Measurements from ENCODE around the gene TCOF1.

Gene TCOF1

DNA sequence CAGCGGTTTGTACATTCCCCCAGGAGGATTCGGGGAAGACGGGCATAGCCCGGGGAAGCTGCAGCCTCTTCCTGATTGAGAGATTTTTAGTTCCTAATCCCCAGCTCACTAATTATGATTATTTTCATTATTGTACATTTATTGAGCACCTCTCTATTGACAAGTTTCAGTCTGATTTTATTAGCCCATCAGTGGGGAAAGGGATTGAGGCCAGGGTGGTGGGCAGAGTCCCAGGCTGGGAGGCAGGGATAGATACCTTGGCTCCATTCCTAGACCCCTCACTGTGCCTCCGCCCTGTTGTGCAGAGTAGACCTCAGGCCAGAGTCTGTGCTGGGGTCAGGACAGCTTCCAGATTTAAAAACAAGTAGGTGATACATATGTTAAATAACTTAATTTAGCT lies 27.2 kb downstream of the TCOF1 start:
- DNase-seq (ENCODE audit: low read depth, low spot score), result no peak
- CTCF ChIA-PET, result interaction anchor here (1.8 kb wide), 1 partner anchor 10 kb away, joined by 3 read pairs; no protein-coding TSS in a partner anchor
- TF ChIP-seq, protein P1, sequence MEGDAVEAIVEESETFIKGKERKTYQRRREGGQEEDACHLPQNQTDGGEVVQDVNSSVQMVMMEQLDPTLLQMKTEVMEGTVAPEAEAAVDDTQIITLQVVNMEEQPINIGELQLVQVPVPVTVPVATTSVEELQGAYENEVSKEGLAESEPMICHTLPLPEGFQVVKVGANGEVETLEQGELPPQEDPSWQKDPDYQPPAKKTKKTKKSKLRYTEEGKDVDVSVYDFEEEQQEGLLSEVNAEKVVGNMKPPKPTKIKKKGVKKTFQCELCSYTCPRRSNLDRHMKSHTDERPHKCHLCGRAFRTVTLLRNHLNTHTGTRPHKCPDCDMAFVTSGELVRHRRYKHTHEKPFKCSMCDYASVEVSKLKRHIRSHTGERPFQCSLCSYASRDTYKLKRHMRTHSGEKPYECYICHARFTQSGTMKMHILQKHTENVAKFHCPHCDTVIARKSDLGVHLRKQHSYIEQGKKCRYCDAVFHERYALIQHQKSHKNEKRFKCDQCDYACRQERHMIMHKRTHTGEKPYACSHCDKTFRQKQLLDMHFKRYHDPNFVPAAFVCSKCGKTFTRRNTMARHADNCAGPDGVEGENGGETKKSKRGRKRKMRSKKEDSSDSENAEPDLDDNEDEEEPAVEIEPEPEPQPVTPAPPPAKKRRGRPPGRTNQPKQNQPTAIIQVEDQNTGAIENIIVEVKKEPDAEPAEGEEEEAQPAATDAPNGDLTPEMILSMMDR (IDR thresholded peaks at IDR 0.05; ENCODE audit: insufficient read depth, low read length, missing control alignments), result no peak
- POLR2A ChIA-PET, result no interaction called here
- H3K4me3 ChIP-seq (ENCODE audit: low read depth, low read length), result no peak overlapping the region

DNA sequence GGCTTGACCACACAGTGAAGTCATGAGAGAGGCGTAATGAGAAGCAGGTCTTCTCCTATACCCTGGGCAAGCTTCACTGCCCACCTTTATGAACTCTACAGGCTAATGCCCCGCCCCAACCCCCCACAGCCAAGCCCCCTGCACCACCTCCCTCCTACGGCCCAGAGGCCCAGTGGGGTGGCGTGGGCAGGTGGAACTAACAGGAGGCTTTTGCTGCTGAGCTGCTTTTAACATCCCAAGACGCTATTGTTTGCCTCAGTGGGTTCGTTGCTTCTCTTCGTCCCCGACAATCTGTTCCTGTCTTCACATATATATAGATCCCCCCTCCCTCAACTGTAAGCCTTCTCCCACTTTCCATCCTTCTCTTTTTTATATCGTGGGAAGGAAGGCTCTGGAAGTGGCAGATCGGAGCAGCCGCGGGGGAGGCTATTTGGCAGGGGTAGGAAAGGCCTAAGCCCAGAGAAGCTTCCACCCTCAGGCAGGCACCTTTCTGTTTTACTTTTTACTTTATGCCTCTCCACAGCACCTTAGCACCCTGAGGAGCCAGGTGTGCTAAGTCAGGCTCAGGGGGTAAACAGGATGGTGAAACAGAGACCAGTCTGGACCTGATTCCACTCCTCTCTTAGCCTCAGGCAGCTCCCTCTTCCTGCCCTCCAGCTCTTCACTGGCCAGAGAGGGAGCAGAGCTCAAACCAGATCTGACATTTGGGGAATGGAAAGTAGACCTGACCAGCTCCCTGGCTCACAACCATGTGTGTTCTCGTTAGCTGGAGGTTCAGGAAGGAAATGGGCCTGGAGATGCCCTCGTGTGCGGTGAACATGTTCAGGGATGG lies 28.7 kb downstream of the TCOF1 start:
- H3K4me3 ChIP-seq (ENCODE audit: low read depth, low read length), result no peak overlapping the region
- no peak for DNase-seq (ENCODE audit: low read depth, low spot score)
- TF ChIP-seq, protein P1 (IDR thresholded peaks at IDR 0.05; ENCODE audit: insufficient read depth, low read length, missing control alignments), result no peak
- ChIA-PET POLR2A (no interaction called here), CTCF (interaction anchor here (0.8 to 1.8 kb wide), 4 partner anchors 8 to 14 kb away, joined by 3 to 8 read pairs (median 3); no protein-coding TSS in a partner anchor)

DNA sequence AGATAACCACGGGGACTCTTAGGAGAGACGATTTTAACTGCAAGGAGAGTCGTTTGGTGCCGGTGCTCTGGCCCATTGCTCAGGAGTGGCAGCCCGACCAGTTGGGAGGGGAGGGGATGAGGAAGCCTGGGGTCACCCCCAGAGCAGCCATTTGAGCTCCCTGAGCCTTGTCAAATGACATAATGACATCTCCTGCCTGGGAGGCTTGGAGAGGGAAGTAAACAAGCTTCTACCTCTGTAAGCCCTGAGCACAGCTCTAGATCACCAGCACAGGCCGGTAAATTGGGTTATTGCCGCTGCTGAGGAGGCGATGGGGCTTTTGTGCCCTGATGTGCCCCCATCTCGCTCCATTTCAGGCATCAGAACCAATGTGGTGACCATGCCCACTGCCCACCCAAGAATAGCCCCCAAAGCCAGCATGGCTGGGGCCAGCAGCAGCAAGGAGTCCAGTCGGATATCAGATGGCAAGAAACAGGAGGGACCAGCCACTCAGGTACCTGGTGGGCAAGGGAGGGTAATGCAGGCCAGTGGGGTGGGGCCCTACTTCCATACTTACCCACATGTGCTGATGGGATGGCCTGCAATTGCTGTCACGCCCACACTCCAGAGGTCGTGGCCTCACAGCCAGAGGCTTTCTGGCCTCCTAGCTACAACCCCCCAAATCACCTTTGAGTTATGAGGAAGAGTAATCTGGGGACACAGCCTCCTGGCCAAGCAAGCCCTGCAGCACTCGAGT lies 32.2 kb downstream of the TCOF1 start:
- ChIA-PET CTCF (interaction anchor here (1.4 to 2.0 kb wide), 3 partner anchors 9 to 46 kb away, joined by 3 to 4 read pairs (median 4); no protein-coding TSS in a partner anchor), POLR2A (no interaction called here)
- DNase-seq (ENCODE audit: low read depth, low spot score), result no peak
- TF ChIP-seq, protein P1 (IDR thresholded peaks at IDR 0.05; ENCODE audit: insufficient read depth, low read length, missing control alignments), result no peak
- H3K4me3 ChIP-seq (ENCODE audit: low read depth, low read length), result no peak overlapping the region

DNA sequence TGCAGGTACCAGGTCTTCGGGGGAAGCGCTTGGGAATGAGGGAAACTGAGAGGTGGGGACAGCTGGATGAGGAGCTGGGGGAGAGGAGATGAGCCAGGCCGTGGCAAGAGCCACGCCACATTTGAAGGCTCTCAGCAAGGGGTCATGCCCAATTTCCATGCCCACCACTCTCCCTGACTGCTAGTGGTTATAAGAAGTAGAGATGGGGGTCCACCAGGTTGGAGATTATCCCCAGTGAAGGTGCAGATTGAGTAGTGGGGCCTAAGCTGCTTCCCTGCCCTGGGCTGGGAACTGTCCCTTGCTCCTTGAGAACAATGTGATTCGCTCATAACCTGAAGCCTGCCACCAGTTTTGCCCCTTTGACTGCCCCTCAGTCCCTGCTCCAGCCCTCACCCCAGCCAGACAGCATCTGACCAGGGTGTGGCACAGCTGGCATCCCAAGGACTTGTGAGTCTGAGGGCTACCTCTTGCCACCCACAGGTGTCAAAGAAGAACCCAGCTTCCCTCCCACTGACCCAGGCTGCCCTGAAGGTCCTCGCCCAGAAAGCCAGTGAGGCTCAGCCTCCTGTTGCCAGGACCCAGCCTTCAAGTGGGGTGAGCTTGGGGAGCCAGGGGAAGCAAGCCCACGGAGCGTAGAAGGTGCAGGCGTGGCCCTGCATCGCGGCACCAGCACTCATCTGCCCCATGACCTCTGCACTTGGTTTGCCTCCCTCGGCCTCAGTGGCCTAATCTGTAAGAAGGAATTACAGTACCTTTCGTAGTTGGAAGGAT lies 33.8 kb downstream of the TCOF1 start:
- ChIA-PET CTCF (interaction anchor here (0.8 to 2.0 kb wide), 3 partner anchors 8 to 45 kb away, joined by 3 to 4 read pairs (median 3); no protein-coding TSS in a partner anchor), POLR2A (no interaction called here)
- H3K4me3 ChIP-seq (ENCODE audit: low read depth, low read length), result no peak overlapping the region
- DNase-seq (ENCODE audit: low read depth, low spot score), result no peak
- TF ChIP-seq, protein P1 (IDR thresholded peaks at IDR 0.05; ENCODE audit: insufficient read depth, low read length, missing control alignments), result no peak

DNA sequence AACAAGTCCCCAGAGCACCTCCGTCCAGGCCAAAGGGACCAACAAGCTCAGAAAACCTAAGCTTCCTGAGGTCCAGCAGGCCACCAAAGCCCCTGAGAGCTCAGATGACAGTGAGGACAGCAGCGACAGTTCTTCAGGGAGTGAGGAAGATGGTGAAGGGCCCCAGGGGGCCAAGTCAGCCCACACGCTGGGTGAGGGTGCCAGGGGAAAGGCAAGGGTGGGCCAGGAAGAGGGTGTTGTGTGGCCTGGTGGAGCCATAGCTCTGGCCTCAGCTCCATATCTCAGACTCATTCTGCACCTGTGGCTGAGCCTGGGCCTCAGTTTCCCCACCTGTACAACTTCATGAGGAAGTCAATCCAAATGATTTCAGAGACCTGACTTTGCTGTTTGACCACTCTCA lies 34.5 kb downstream of the TCOF1 start:
- POLR2A ChIA-PET, result no interaction called here

More for the DNA sequence above, 34.5 kb downstream of the TCOF1 start:
- TF ChIP-seq, protein P1 (IDR thresholded peaks at IDR 0.05; ENCODE audit: insufficient read depth, low read length, missing control alignments), result no peak
- DNase-seq (ENCODE audit: low read depth, low spot score), result no peak
- no peak overlapping the region for H3K4me3 ChIP-seq (ENCODE audit: low read depth, low read length)
- CTCF ChIA-PET, result interaction anchor here (0.8 kb wide), 2 partner anchors 11 to 44 kb away, joined by 3 read pairs; no protein-coding TSS in a partner anchor
